HG03575 (cell line): ENCODE results near the gene HMG20A.
"Not testable (repeated sequence)": the region's sequence is repeated elsewhere in the genome, so short reads cannot be mapped to it uniquely, and the experiment has no call there.

Source experiments
- ATAC-seq: cut with Tn5 transposase; IDR thresholded peaks from one replicate; pipeline ENCODE4 v1.9.1; 2021; ENCODE audit not compliant: unreplicated experiment, insufficient number of reproducible peaks, low FRiP score; ENCODE audit errors: extremely low read depth

The HMG20A gene

GRCh38 chr15:77402740-77403379, 17.8 kb upstream of the HMG20A start:
- no peak for ATAC-seq

DNA sequence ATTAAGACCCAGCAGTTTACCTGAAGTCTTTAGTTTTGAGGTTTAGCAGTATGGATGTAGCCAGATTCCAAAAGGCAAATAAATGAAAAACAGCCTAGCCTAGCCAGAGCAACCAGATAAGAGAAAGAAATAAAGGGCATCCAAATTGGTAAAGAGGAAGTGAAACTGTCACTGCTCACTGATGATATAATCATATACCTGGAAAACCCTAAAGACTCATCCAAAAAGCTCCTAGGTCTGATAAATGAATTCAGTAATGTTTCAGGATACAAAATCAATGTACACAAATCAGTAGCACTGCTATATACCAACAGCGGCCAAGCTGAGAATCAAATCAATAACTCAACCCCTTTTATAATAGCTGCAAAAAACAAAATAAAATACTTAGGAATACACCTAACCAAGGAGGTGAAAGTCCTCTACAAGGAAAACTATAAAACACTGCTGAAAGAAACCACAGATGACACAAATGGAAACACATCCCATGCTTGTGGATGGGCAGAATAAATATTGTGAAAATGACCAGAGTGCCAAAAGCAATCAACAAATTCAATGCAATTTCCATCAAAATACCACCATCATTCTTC, 14.4 kb upstream of the HMG20A start:
- ATAC-seq, result not testable (repeated sequence)

GRCh38 chr15:77406846-77407245, 13.8 kb upstream of the HMG20A start:
- no peak for ATAC-seq

GRCh38 chr15:77409259-77410156, 11.2 kb upstream of the HMG20A start:
- no peak for ATAC-seq

- not testable (repeated sequence) for ATAC-seq
These were observed 10.6 kb upstream of the HMG20A start for GRCh38 chr15:77410157-77410500.

DNA sequence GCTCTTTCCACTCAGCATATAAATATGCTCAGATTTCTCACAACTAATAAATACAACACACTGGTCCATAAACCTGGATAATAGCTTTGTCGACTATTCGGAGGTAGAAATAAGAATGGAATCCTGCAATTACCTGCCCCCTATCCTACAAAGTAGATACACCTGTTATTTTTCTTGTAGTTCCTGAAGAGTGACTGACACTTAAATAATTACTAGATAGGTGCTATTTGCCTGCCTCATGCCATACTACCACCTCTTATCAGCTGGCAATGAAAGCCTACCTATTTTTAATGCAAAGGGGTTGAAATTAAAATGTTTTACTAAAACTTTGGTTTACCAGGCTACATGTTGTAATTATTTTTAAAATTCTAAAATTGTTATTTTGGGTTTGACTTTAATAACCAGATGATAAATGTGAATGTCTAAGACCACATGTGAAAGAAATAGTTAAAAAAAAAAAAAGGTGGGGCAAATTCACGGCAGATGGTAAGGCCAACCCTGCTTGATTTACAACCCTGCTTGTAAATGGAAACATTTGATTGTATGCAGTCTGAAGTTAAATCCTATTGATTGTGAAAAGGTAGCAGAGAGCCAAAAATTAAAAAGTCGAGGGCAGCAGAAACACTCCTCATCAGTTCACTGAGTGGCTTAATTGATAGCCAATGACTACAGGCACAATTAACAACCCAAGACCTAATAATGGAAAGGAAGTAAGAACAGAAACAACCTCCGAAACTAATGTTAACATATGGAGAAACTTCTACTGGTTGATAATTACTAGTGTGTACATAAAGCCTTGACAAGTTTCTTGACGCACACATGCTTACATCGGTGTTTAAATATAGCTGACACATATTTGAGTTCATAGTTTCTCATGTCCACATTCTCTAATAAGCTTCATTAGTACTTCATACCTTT, 9.7 kb upstream of the HMG20A start:
- ATAC-seq, result no peak

- ATAC-seq, result no peak
These were observed 9.1 kb upstream of the HMG20A start for GRCh38 chr15:77411619-77411976.

DNA sequence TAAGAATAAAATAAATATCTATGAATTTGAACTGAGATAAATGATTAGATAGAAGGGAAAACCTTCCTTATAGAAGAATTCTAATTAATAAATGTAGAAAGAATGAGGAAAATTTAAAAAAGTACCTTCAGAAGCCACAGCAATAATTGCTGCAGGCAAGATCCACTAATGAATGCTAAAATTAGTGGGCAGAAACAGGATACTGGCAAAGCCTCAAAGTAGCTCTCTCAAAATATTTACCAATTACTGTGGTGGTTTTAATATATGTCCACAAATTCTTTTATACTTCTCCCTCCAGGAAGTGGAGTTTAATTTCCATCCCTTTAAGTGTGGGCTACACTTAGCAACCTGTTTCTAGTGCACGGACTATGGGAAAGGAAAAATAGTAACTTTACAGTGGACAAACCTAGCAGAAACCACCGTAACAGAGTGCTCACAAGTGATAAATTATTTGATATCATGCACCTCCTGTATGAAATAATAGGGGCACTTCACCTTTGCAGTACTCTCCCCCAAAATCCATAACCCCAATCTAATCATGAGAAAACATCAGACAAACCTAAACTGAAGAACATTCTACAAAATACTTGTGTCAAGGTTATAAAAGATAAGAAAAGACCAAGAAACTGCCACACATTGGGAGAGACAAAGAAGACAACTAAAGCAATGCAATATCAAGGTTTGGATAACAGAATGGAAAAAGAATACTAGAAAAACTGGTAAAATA, 7.6 kb upstream of the HMG20A start:
- no peak for ATAC-seq

GRCh38 chr15:77413699-77414349, 6.9 kb upstream of the HMG20A start:
- no peak for ATAC-seq

- no peak for ATAC-seq
These were observed 5.8 kb upstream of the HMG20A start for GRCh38 chr15:77414789-77415442.

- no peak for ATAC-seq
These were observed 5.1 kb upstream of the HMG20A start for GRCh38 chr15:77415450-77416147.

DNA sequence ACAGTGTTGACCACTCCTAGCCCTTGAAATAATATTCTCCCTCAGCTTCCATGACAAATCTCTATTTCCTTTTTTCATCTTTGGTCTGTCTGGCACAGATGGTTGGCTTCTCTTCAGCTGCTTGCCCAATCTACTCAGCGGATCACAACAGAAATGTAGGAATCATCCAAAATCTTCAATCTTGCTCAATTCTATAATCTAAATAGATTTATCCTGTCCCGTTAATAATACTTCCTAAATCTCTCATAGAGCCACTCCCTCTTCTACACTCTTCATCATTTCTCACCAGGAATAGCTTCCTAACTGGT, 4.6 kb upstream of the HMG20A start:
- no peak for ATAC-seq

GRCh38 chr15:77416954-77417353, 3.7 kb upstream of the HMG20A start:
- ATAC-seq, result no peak

GRCh38 chr15:77417602-77418001, 3.1 kb upstream of the HMG20A start:
- ATAC-seq, result no peak

GRCh38 chr15:77418391-77418965, 2.2 kb upstream of the HMG20A start:
- no peak for ATAC-seq

- no peak for ATAC-seq
These were observed 1.5 kb upstream of the HMG20A start for GRCh38 chr15:77418966-77419835.
